Mesenchymal stem cell (in vitro differentiated cells and primary cell): Measurements from ENCODE around the gene NAV2.
A peak's percentile ranks its signal among the peaks of the same experiment; 100 is the strongest.
"Not testable (repeated sequence)": the region's sequence is repeated elsewhere in the genome, so short reads cannot be mapped to it uniquely, and the experiment has no call there.

ENCODE experiments used
- DNase-seq: peaks from one replicate; pipeline ENCODE4 v3.0.0-alpha.2; 2013
- H2AFZ ChIP-seq: one replicate; pipeline ENCODE4 v1.6.1; 2013; ENCODE audit warnings: low read depth, mild to moderate bottlenecking, control low read depth, inconsistent platforms, low read length, moderate library complexity
- H2AK5ac ChIP-seq: 2 replicates; pipeline ENCODE4 v1.6.1; 2013; ENCODE audit warnings: low read length, moderate library complexity, mild to moderate bottlenecking, inconsistent platforms; ENCODE audit not compliant: severe bottlenecking
- H2BK120ac ChIP-seq: one replicate; pipeline ENCODE4 v1.6.1; 2013; ENCODE audit warnings: low read depth, mild to moderate bottlenecking, inconsistent platforms, low read length, moderate library complexity
- H2BK12ac ChIP-seq, 2 experiments: one replicate each; pipeline ENCODE4 v1.6.1; 2013; ENCODE audit warnings: inconsistent platforms in 2 of 2, low read length in 2 of 2, mild to moderate bottlenecking in 2 of 2, moderate library complexity in 2 of 2, control low read depth in 1 of 2
- H2BK15ac ChIP-seq: one replicate; pipeline ENCODE4 v1.6.1; 2013; ENCODE audit warnings: mild to moderate bottlenecking, low read depth, inconsistent platforms; ENCODE audit not compliant: poor library complexity, severe bottlenecking
- H2BK5ac ChIP-seq: 2 replicates; pipeline ENCODE4 v1.6.1; 2013; ENCODE audit warnings: low read depth, mild to moderate bottlenecking, low read length, control low read depth, inconsistent platforms; ENCODE audit not compliant: poor library complexity, severe bottlenecking
- H3K14ac ChIP-seq, 2 experiments: one replicate each; pipeline ENCODE4 v1.6.1; 2013; ENCODE audit warnings: inconsistent platforms in 2 of 2, low read length in 2 of 2, control low read depth in 1 of 2, mild to moderate bottlenecking in 1 of 2, moderate library complexity in 1 of 2
- H3K18ac ChIP-seq, 2 experiments: one replicate each; pipeline ENCODE4 v1.6.1; 2013; ENCODE audit warnings: inconsistent platforms in 2 of 2, low read length in 2 of 2, control low read depth in 1 of 2, low read depth in 1 of 2, mild to moderate bottlenecking in 1 of 2
- H3K23ac ChIP-seq, 2 experiments: one replicate each; pipeline ENCODE4 v1.6.1; 2013; ENCODE audit warnings: inconsistent platforms in 2 of 2, low read length in 2 of 2, mild to moderate bottlenecking in 2 of 2, moderate library complexity in 2 of 2, control low read depth in 1 of 2
- H3K27ac ChIP-seq: 2 replicates; pipeline ENCODE4 v1.5.1; 2013; ENCODE audit warnings: mild to moderate bottlenecking, moderate library complexity, low read length, control low read depth, inconsistent platforms; ENCODE audit not compliant: poor library complexity, severe bottlenecking
- H3K27me3 ChIP-seq, 2 experiments: 2 replicates each; pipeline versions ENCODE4 v1.6.1 to v1.7.0; 2013; ENCODE audit warnings: low read length in 2 of 2, mild to moderate bottlenecking in 2 of 2, moderate library complexity in 2 of 2, control low read depth in 1 of 2, inconsistent platforms in 1 of 2; ENCODE audit not compliant: control insufficient read depth in 1 of 2, insufficient read depth in 1 of 2
- H3K36me3 ChIP-seq, 2 experiments: 2 replicates each; pipeline versions ENCODE4 v1.6.1 to v1.7.0; 2013; ENCODE audit warnings: low read length in 2 of 2, control low read depth in 1 of 2, inconsistent platforms in 1 of 2, low read depth in 1 of 2, mild to moderate bottlenecking in 1 of 2; ENCODE audit not compliant: insufficient read depth in 2 of 2, control insufficient read depth in 1 of 2
- H3K4ac ChIP-seq, 2 experiments: one replicate each; pipeline ENCODE4 v1.6.1; 2013; ENCODE audit warnings: inconsistent platforms in 2 of 2, low read length in 2 of 2, mild to moderate bottlenecking in 2 of 2, moderate library complexity in 2 of 2, control low read depth in 1 of 2, low read depth in 1 of 2
- H3K4me1 ChIP-seq: 2 replicates; pipeline ENCODE4 v1.6.1; 2013; ENCODE audit warnings: low read depth, low read length, control low read depth; ENCODE audit not compliant: control insufficient read depth, insufficient read depth
- H3K4me2 ChIP-seq: 2 replicates; pipeline ENCODE4 v1.6.1; 2013; ENCODE audit warnings: low read length, mild to moderate bottlenecking, inconsistent platforms; ENCODE audit not compliant: poor library complexity, severe bottlenecking
- H3K4me3 ChIP-seq, 2 experiments: 2 replicates each; pipeline versions ENCODE4 v1.5.1 to v1.7.0; 2013; ENCODE audit warnings: low read length in 2 of 2, mild to moderate bottlenecking in 2 of 2, control low read depth in 1 of 2, low read depth in 1 of 2; ENCODE audit not compliant: insufficient read depth in 1 of 2
- H3K79me1 ChIP-seq: replicated peaks from 2 replicates; pipeline ENCODE4 v1.6.1; 2013; ENCODE audit warnings: mild to moderate bottlenecking, control low read depth, low read length, inconsistent platforms; ENCODE audit not compliant: poor library complexity, severe bottlenecking
- H3K9ac ChIP-seq: 2 replicates; pipeline ENCODE4 v1.7.0; 2013; ENCODE audit warnings: mild to moderate bottlenecking, low read length, moderate library complexity
- H3K9me3 ChIP-seq: 2 replicates; pipeline ENCODE4 v1.7.0; 2013; ENCODE audit warnings: mild to moderate bottlenecking, low read length; ENCODE audit not compliant: control insufficient read depth
- H4K8ac ChIP-seq: one replicate; pipeline ENCODE4 v1.6.1; 2013; ENCODE audit warnings: inconsistent platforms, mild to moderate bottlenecking, low read length, moderate library complexity
- H4K91ac ChIP-seq: one replicate; pipeline ENCODE4 v1.6.1; 2013; ENCODE audit warnings: mild to moderate bottlenecking, low read length, inconsistent platforms
- WGBS: methylation state at CpG from one replicate; pipeline ENCODE4 v1.1.7; 2013; ENCODE audit warnings: mixed read lengths; 5-methylcytosine and 5-hydroxymethylcytosine counted together

The NAV2 gene

DNA sequence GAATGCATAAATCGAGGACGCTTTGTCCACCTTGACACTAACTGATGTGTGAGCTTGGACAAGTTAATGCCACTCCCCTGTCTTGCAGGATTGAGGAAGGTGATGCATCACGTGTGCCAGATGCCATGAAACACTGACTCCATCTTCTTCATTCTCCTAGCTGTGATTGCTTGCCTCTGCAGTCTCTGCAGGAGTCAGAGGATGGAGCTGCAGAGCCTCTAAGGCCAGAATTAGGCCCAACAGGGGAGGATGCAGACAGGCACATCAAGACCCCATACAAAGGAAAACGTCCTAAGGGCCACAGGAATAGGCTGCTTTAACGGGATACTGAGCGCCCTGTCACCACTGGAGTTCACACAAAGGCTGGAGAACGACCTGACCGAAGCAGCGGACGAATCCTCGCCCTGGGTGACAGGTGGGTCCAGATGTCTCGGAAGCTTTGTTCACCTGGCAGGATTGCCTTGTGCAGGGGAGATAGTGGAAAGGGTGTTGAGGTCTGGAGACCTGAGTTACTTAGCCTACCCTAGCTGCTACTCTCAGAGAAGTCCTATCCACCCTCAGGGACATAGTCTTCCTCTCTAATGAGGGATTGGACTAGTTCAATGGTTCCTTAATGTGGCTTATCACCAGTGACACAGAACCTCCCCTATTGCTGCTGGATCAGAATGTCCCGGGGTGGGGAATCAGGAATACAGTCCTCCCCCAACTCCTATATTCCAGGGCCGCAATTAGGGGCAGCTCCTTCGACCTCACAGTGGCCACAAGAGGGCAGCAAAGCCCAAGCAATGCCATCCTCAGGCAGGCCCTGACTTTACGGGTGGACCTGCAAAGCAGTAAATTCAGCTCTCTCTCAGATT lies 415.3 kb downstream of the NAV2 start:
- no peak overlapping the region for H3K14ac ChIP-seq
- no peak overlapping the region for H2BK12ac ChIP-seq
- no peaks in the 10 kb centered on the region for H3K36me3 ChIP-seq
- peak; percentile 64 for DNase-seq
- 66% methylated on average over 16 of the region's 16 CpGs for WGBS
- no peak overlapping the region for H3K18ac ChIP-seq
- no peak overlapping the region for H3K4me2 ChIP-seq
- H3K4me1 ChIP-seq, result peaks cover 13% of the 10 kb centered on the region
- H2BK5ac ChIP-seq, result no peak overlapping the region
- no peaks in the 10 kb centered on the region for H3K79me1 ChIP-seq
- H2BK120ac ChIP-seq, result no peak overlapping the region
- H3K27me3 ChIP-seq, result peaks cover 0 to 6% of the 10 kb centered on the region in 2 experiments
- H2BK15ac ChIP-seq, result no peak overlapping the region
- no peak overlapping the region for H3K4ac ChIP-seq
- H2AFZ ChIP-seq, result no peak overlapping the region
- H3K27ac ChIP-seq, result no peak overlapping the region
- H3K4me3 ChIP-seq, result no peak overlapping the region
- H4K8ac ChIP-seq, result no peak overlapping the region
- H4K91ac ChIP-seq, result no peak overlapping the region
- H3K9ac ChIP-seq, result no peak overlapping the region
- H3K23ac ChIP-seq, result no peak overlapping the region
- H3K9me3 ChIP-seq, result no peaks in the 10 kb centered on the region
- H2AK5ac ChIP-seq, result no peak overlapping the region

DNA sequence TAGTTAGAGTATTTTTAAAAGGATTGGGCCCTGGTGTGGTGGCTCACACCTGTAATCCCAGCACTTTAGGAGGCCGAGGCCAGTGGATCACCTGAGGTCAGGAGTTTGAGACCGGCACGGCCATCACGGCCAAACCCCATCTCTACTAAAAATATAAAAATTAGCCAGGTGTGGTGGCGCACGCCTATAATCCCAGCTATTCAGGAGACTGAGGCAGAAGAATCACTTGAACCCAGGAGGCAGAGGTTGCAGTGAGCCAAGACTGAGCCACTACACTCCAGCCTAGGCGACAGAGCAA lies 415.8 kb downstream of the NAV2 start:
- not testable (repeated sequence) for H3K23ac ChIP-seq, H2AK5ac ChIP-seq, H3K4me2 ChIP-seq, H2AFZ ChIP-seq, H3K9me3 ChIP-seq, H4K8ac ChIP-seq, H2BK5ac ChIP-seq, H3K9ac ChIP-seq, H3K36me3 ChIP-seq, H2BK120ac ChIP-seq, H3K14ac ChIP-seq, DNase-seq, H3K4me3 ChIP-seq, H2BK12ac ChIP-seq, H4K91ac ChIP-seq, H3K27me3 ChIP-seq, H3K18ac ChIP-seq, H3K4ac ChIP-seq, H3K79me1 ChIP-seq, H3K27ac ChIP-seq, H2BK15ac ChIP-seq
- 85% methylated on average over 6 of the region's 7 CpGs for WGBS
- peaks cover 13% of the 10 kb centered on the region for H3K4me1 ChIP-seq

DNA sequence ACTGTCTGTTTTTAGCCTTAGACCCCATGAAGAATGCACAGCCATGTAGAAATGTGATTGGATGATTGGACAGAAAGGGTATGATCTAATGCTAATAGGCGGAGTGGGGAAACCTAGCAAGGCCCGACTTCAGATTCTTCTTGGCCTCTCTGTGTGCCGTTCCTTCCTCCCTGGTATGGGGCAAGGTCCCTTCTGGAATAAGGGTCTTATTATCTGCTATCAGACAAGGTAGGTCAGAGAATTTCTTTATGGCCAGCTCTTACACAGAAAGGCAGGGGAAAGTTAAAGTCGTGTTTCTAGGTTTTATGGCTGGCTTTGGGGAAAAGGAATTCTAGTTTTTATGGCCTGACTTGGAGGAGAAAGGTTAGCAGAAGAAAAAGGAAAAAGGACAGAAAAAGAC lies 417.0 kb downstream of the NAV2 start:
- peaks cover 0 to 6% of the 10 kb centered on the region in 2 experiments for H3K27me3 ChIP-seq
- no peak overlapping the region for H3K27ac ChIP-seq
- H2AFZ ChIP-seq, result no peak overlapping the region
- H4K91ac ChIP-seq, result no peak overlapping the region
- DNase-seq, result no peak
- 70% methylated on average over 4 of the region's 4 CpGs for WGBS
- H3K9me3 ChIP-seq, result no peaks in the 10 kb centered on the region
- H3K4ac ChIP-seq, result no peak overlapping the region
- no peak overlapping the region for H3K4me3 ChIP-seq
- no peak overlapping the region for H2BK12ac ChIP-seq
- H3K4me1 ChIP-seq, result peaks cover 13% of the 10 kb centered on the region
- H2AK5ac ChIP-seq, result no peak overlapping the region
- H3K18ac ChIP-seq, result no peak overlapping the region
- H3K4me2 ChIP-seq, result no peak overlapping the region
- no peak overlapping the region for H3K9ac ChIP-seq
- no peak overlapping the region for H3K23ac ChIP-seq
- H3K36me3 ChIP-seq, result no peaks in the 10 kb centered on the region
- no peak overlapping the region for H2BK15ac ChIP-seq
- no peak overlapping the region for H3K14ac ChIP-seq
- no peak overlapping the region for H2BK5ac ChIP-seq
- H2BK120ac ChIP-seq, result no peak overlapping the region
- no peak overlapping the region for H4K8ac ChIP-seq
- H3K79me1 ChIP-seq, result no peaks in the 10 kb centered on the region

- H3K4me2 ChIP-seq, result peak overlapping the region; percentile 64
- peak overlapping the region; percentile 4 to 85 for H2BK12ac ChIP-seq
- H2AK5ac ChIP-seq, result no peak overlapping the region
- H3K36me3 ChIP-seq, result no peaks in the 10 kb centered on the region
- H3K27ac ChIP-seq, result no peak overlapping the region
- H3K23ac ChIP-seq, result no peak overlapping the region
- H4K91ac ChIP-seq, result peak overlapping the region; percentile 83
- H2BK120ac ChIP-seq, result peak overlapping the region; percentile 30
- peak overlapping the region; percentile 79 for H4K8ac ChIP-seq
- peak overlapping the region in 1 of 2 experiments; percentile 73 for H3K14ac ChIP-seq
- peak overlapping the region; percentile 50 to 80 for H3K4me3 ChIP-seq
- H3K9ac ChIP-seq, result peak overlapping the region; percentile 81
- peak; percentile 60 for DNase-seq
- H3K4ac ChIP-seq, result peak overlapping the region in 1 of 2 experiments; percentile 5
- WGBS, result 20% methylated on average over 48 of the region's 51 CpGs
- H3K27me3 ChIP-seq, result peaks cover 0 to 15% of the 10 kb centered on the region in 2 experiments
- H2BK5ac ChIP-seq, result no peak overlapping the region
- no peaks in the 10 kb centered on the region for H3K79me1 ChIP-seq
- H3K9me3 ChIP-seq, result no peaks in the 10 kb centered on the region
- H2BK15ac ChIP-seq, result peak overlapping the region; percentile 66
- H3K4me1 ChIP-seq, result peaks cover 10% of the 10 kb centered on the region
- H3K18ac ChIP-seq, result peak overlapping the region; percentile 25 to 58
- H2AFZ ChIP-seq, result peak overlapping the region; percentile 96
These were observed 419.4 kb downstream of the NAV2 start for GRCh38 chr11:20131788-20132666.
